ENCODE data around the gene TAGLN.

The TAGLN gene

GRCh38 chr11:117219455-117219854, 20.3 kb downstream of the TAGLN start:
- DNase-seq (ENCODE audit: extremely low spot score), result no peak
- ChIA-PET POLR2A (no interaction called here), CTCF (no interaction called here)
- TF ChIP-seq TARDBP (IDR thresholded peaks at IDR 0.05) (no peak), L3MBTL2 (conservative IDR thresholded peaks at IDR 0.05) (no peak), FOXK2 (IDR thresholded peaks at IDR 0.05) (no peak), HDGF (IDR thresholded peaks at IDR 0.05; ENCODE audit: borderline replicate concordance) (no peak), SP1 (IDR thresholded peaks at IDR 0.05) (no peak), FOXM1 (IDR thresholded peaks at IDR 0.05; ENCODE audit: borderline replicate concordance) (no peak), ELF4 (IDR thresholded peaks at IDR 0.05) (no peak), NFRKB (IDR thresholded peaks at IDR 0.05) (no peak), CTBP1 (IDR thresholded peaks at IDR 0.05; ENCODE audit: borderline replicate concordance) (no peak), LEF1 (IDR thresholded peaks at IDR 0.05; ENCODE audit: borderline replicate concordance) (no peak), ARNT (IDR thresholded peaks at IDR 0.05) (no peak), FOXA1 (IDR thresholded peaks at IDR 0.05) (no peak), ZNF384 (IDR thresholded peaks at IDR 0.05) (no peak), SUZ12 (IDR thresholded peaks at IDR 0.05) (no peak), PKNOX1 (IDR thresholded peaks at IDR 0.05) (no peak), BHLHE40 (IDR thresholded peaks at IDR 0.05; ENCODE audit: borderline replicate concordance) (no peak)

- DNase-seq (ENCODE audit: extremely low spot score), result no peak
- no peak for TF ChIP-seq SUZ12 (IDR thresholded peaks at IDR 0.05)
- TF ChIP-seq ELF4 (IDR thresholded peaks at IDR 0.05), result no peak
- no peak for TF ChIP-seq PKNOX1 (IDR thresholded peaks at IDR 0.05)
- no peak for TF ChIP-seq TARDBP (IDR thresholded peaks at IDR 0.05)
- TF ChIP-seq FOXK2 (IDR thresholded peaks at IDR 0.05), result no peak
- no peak for TF ChIP-seq LEF1 (IDR thresholded peaks at IDR 0.05; ENCODE audit: borderline replicate concordance)
- TF ChIP-seq L3MBTL2 (conservative IDR thresholded peaks at IDR 0.05), result no peak
- no peak for TF ChIP-seq ZNF384 (IDR thresholded peaks at IDR 0.05)
- TF ChIP-seq FOXA1 (IDR thresholded peaks at IDR 0.05), result no peak
- no peak for TF ChIP-seq SP1 (IDR thresholded peaks at IDR 0.05)
- TF ChIP-seq BHLHE40 (IDR thresholded peaks at IDR 0.05; ENCODE audit: borderline replicate concordance), result no peak
- TF ChIP-seq ARNT (IDR thresholded peaks at IDR 0.05), result no peak
- ChIA-PET POLR2A (no interaction called here), CTCF (no interaction called here)
Observed at GRCh38 chr11:117219995-117220394, 20.8 kb downstream of the TAGLN start.

- TF ChIP-seq L3MBTL2 (conservative IDR thresholded peaks at IDR 0.05), result no peak
- TF ChIP-seq CTBP1 (IDR thresholded peaks at IDR 0.05; ENCODE audit: borderline replicate concordance), result no peak
- TF ChIP-seq ZNF384 (IDR thresholded peaks at IDR 0.05), result no peak
- TF ChIP-seq ELF4 (IDR thresholded peaks at IDR 0.05), result no peak
- TF ChIP-seq SUZ12 (IDR thresholded peaks at IDR 0.05), result no peak
- no peak for TF ChIP-seq LEF1 (IDR thresholded peaks at IDR 0.05; ENCODE audit: borderline replicate concordance)
- no peak for TF ChIP-seq BHLHE40 (IDR thresholded peaks at IDR 0.05; ENCODE audit: borderline replicate concordance)
- TF ChIP-seq PKNOX1 (IDR thresholded peaks at IDR 0.05), result no peak
- no peak for TF ChIP-seq FOXM1 (IDR thresholded peaks at IDR 0.05; ENCODE audit: borderline replicate concordance)
- TF ChIP-seq TARDBP (IDR thresholded peaks at IDR 0.05), result no peak
- no peak for TF ChIP-seq ARNT (IDR thresholded peaks at IDR 0.05)
- no peak for TF ChIP-seq FOXA1 (IDR thresholded peaks at IDR 0.05)
- no peak for TF ChIP-seq NFRKB (IDR thresholded peaks at IDR 0.05)
- no peak for TF ChIP-seq HDGF (IDR thresholded peaks at IDR 0.05; ENCODE audit: borderline replicate concordance)
- ChIA-PET CTCF (no interaction called here), POLR2A (no interaction called here)
- no peak for DNase-seq (ENCODE audit: extremely low spot score)
Observed at GRCh38 chr11:117220568-117220967, 21.4 kb downstream of the TAGLN start.

- POLR2A ChIA-PET, result interaction anchor here (1.4 kb wide), 1 partner anchor 11 kb away, joined by 7 read pairs; the partner anchor contains the start of genes PCSK7 and RNF214
- TF ChIP-seq CTBP1 (IDR thresholded peaks at IDR 0.05; ENCODE audit: borderline replicate concordance) (no peak), ZNF384 (IDR thresholded peaks at IDR 0.05) (no peak), HDGF (IDR thresholded peaks at IDR 0.05; ENCODE audit: borderline replicate concordance) (no peak), ELF4 (IDR thresholded peaks at IDR 0.05) (no peak), LEF1 (IDR thresholded peaks at IDR 0.05; ENCODE audit: borderline replicate concordance) (no peak), ARNT (IDR thresholded peaks at IDR 0.05) (no peak), NFRKB (IDR thresholded peaks at IDR 0.05) (no peak), FOXK2 (IDR thresholded peaks at IDR 0.05) (no peak), FOXM1 (IDR thresholded peaks at IDR 0.05; ENCODE audit: borderline replicate concordance) (no peak), PKNOX1 (IDR thresholded peaks at IDR 0.05) (no peak), SUZ12 (IDR thresholded peaks at IDR 0.05) (no peak), L3MBTL2 (conservative IDR thresholded peaks at IDR 0.05) (no peak), FOXA1 (IDR thresholded peaks at IDR 0.05) (no peak), TARDBP (IDR thresholded peaks at IDR 0.05) (no peak), BHLHE40 (IDR thresholded peaks at IDR 0.05; ENCODE audit: borderline replicate concordance) (no peak)
- CTCF ChIA-PET, result interaction anchor here (1.3 kb wide), 1 partner anchor 40 kb away, joined by 10 read pairs; no protein-coding TSS in a partner anchor
- DNase-seq (ENCODE audit: extremely low spot score), result no peak
Observed at GRCh38 chr11:117220999-117221774, 22.0 kb downstream of the TAGLN start.
